Transverse colon (tissue), 3 donors: Measurements from ENCODE around the gene EYS.

Experiments used
- EP300 ChIP-seq: sonication (generic); formaldehyde crosslinking; IDR thresholded peaks from one replicate; pipeline ENCODE4 v1.6.1; 2017; ENCODE audit warnings: antibody characterized with exemption, low read depth
- POLR2A ChIP-seq: fragments of 450-650 bp; IDR thresholded peaks from one replicate; pipeline ENCODE4 v1.6.1; 2016; ENCODE audit warnings: antibody characterized with exemption, mild to moderate bottlenecking, moderate library complexity
- POLR2AphosphoS5 ChIP-seq, 3 donors: sonication (generic); formaldehyde crosslinking; IDR thresholded peaks; one replicate each; pipeline ENCODE4 v1.6.1; 2016; ENCODE audit warnings: antibody characterized with exemption in 3 of 3

GRCh38 chr6:64250126-64250525 is 1456.9 kb downstream of the EYS start:
- TF ChIP-seq POLR2AphosphoS5 (IDR thresholded peaks at IDR 0.05) (no peak), POLR2A (no peak), EP300 (no peak)
